Mesenchymal stem cell (in vitro differentiated cells and primary cell): ENCODE data around the gene NMNAT3.

Experiments
- DNase-seq: peaks from one replicate; pipeline ENCODE4 v3.0.0-alpha.2; 2013
- H2AFZ ChIP-seq: one replicate; pipeline ENCODE4 v1.6.1; 2013; ENCODE audit warnings: low read depth, mild to moderate bottlenecking, control low read depth, inconsistent platforms, low read length, moderate library complexity
- H2AK5ac ChIP-seq: 2 replicates; pipeline ENCODE4 v1.6.1; 2013; ENCODE audit warnings: low read length, moderate library complexity, mild to moderate bottlenecking, inconsistent platforms; ENCODE audit not compliant: severe bottlenecking
- H2BK120ac ChIP-seq: one replicate; pipeline ENCODE4 v1.6.1; 2013; ENCODE audit warnings: low read depth, mild to moderate bottlenecking, inconsistent platforms, low read length, moderate library complexity
- H2BK12ac ChIP-seq, 2 experiments: one replicate each; pipeline ENCODE4 v1.6.1; 2013; ENCODE audit warnings: inconsistent platforms in 2 of 2, low read length in 2 of 2, mild to moderate bottlenecking in 2 of 2, moderate library complexity in 2 of 2, control low read depth in 1 of 2
- H2BK15ac ChIP-seq: one replicate; pipeline ENCODE4 v1.6.1; 2013; ENCODE audit warnings: mild to moderate bottlenecking, low read depth, inconsistent platforms; ENCODE audit not compliant: poor library complexity, severe bottlenecking
- H2BK5ac ChIP-seq: 2 replicates; pipeline ENCODE4 v1.6.1; 2013; ENCODE audit warnings: low read depth, mild to moderate bottlenecking, low read length, control low read depth, inconsistent platforms; ENCODE audit not compliant: poor library complexity, severe bottlenecking
- H3K14ac ChIP-seq, 2 experiments: one replicate each; pipeline ENCODE4 v1.6.1; 2013; ENCODE audit warnings: inconsistent platforms in 2 of 2, low read length in 2 of 2, control low read depth in 1 of 2, mild to moderate bottlenecking in 1 of 2, moderate library complexity in 1 of 2
- H3K18ac ChIP-seq, 2 experiments: one replicate each; pipeline ENCODE4 v1.6.1; 2013; ENCODE audit warnings: inconsistent platforms in 2 of 2, low read length in 2 of 2, control low read depth in 1 of 2, low read depth in 1 of 2, mild to moderate bottlenecking in 1 of 2
- H3K23ac ChIP-seq, 2 experiments: one replicate each; pipeline ENCODE4 v1.6.1; 2013; ENCODE audit warnings: inconsistent platforms in 2 of 2, low read length in 2 of 2, mild to moderate bottlenecking in 2 of 2, moderate library complexity in 2 of 2, control low read depth in 1 of 2
- H3K27ac ChIP-seq: 2 replicates; pipeline ENCODE4 v1.5.1; 2013; ENCODE audit warnings: mild to moderate bottlenecking, moderate library complexity, low read length, control low read depth, inconsistent platforms; ENCODE audit not compliant: poor library complexity, severe bottlenecking
- H3K27me3 ChIP-seq, 2 experiments: 2 replicates each; pipeline versions ENCODE4 v1.6.1 to v1.7.0; 2013; ENCODE audit warnings: low read length in 2 of 2, mild to moderate bottlenecking in 2 of 2, moderate library complexity in 2 of 2, control low read depth in 1 of 2, inconsistent platforms in 1 of 2; ENCODE audit not compliant: control insufficient read depth in 1 of 2, insufficient read depth in 1 of 2
- H3K36me3 ChIP-seq, 2 experiments: 2 replicates each; pipeline versions ENCODE4 v1.6.1 to v1.7.0; 2013; ENCODE audit warnings: low read length in 2 of 2, control low read depth in 1 of 2, inconsistent platforms in 1 of 2, low read depth in 1 of 2, mild to moderate bottlenecking in 1 of 2; ENCODE audit not compliant: insufficient read depth in 2 of 2, control insufficient read depth in 1 of 2
- H3K4ac ChIP-seq, 2 experiments: one replicate each; pipeline ENCODE4 v1.6.1; 2013; ENCODE audit warnings: inconsistent platforms in 2 of 2, low read length in 2 of 2, mild to moderate bottlenecking in 2 of 2, moderate library complexity in 2 of 2, control low read depth in 1 of 2, low read depth in 1 of 2
- H3K4me1 ChIP-seq: 2 replicates; pipeline ENCODE4 v1.6.1; 2013; ENCODE audit warnings: low read depth, low read length, control low read depth; ENCODE audit not compliant: control insufficient read depth, insufficient read depth
- H3K4me2 ChIP-seq: 2 replicates; pipeline ENCODE4 v1.6.1; 2013; ENCODE audit warnings: low read length, mild to moderate bottlenecking, inconsistent platforms; ENCODE audit not compliant: poor library complexity, severe bottlenecking
- H3K4me3 ChIP-seq, 2 experiments: 2 replicates each; pipeline versions ENCODE4 v1.5.1 to v1.7.0; 2013; ENCODE audit warnings: low read length in 2 of 2, mild to moderate bottlenecking in 2 of 2, control low read depth in 1 of 2, low read depth in 1 of 2; ENCODE audit not compliant: insufficient read depth in 1 of 2
- H3K79me1 ChIP-seq: replicated peaks from 2 replicates; pipeline ENCODE4 v1.6.1; 2013; ENCODE audit warnings: mild to moderate bottlenecking, control low read depth, low read length, inconsistent platforms; ENCODE audit not compliant: poor library complexity, severe bottlenecking
- H3K9ac ChIP-seq: 2 replicates; pipeline ENCODE4 v1.7.0; 2013; ENCODE audit warnings: mild to moderate bottlenecking, low read length, moderate library complexity
- H3K9me3 ChIP-seq: 2 replicates; pipeline ENCODE4 v1.7.0; 2013; ENCODE audit warnings: mild to moderate bottlenecking, low read length; ENCODE audit not compliant: control insufficient read depth
- H4K8ac ChIP-seq: one replicate; pipeline ENCODE4 v1.6.1; 2013; ENCODE audit warnings: inconsistent platforms, mild to moderate bottlenecking, low read length, moderate library complexity
- H4K91ac ChIP-seq: one replicate; pipeline ENCODE4 v1.6.1; 2013; ENCODE audit warnings: mild to moderate bottlenecking, low read length, inconsistent platforms
- WGBS: methylation state at CpG from one replicate; pipeline ENCODE4 v1.1.7; 2013; ENCODE audit warnings: mixed read lengths; 5-methylcytosine and 5-hydroxymethylcytosine counted together

Gene NMNAT3

GRCh38 chr3:139577346-139577745, 100.4 kb downstream of the NMNAT3 start:
- Histone ChIP-seq H3K4me3 (no peak overlapping the region), H3K4me2 (no peak overlapping the region), H3K23ac (no peak overlapping the region), H3K14ac (no peak overlapping the region), H3K27ac (no peak overlapping the region), H2BK120ac (no peak overlapping the region), H3K9me3 (no peaks in the 10 kb centered on the region), H3K4ac (no peak overlapping the region), H3K27me3 (peaks cover 0 to 4% of the 10 kb centered on the region in 2 experiments), H2AK5ac (no peak overlapping the region), H3K36me3 (no peaks in the 10 kb centered on the region), H4K91ac (no peak overlapping the region), H2AFZ (no peak overlapping the region), H3K4me1 (no peaks in the 10 kb centered on the region), H2BK12ac (no peak overlapping the region), H2BK5ac (no peak overlapping the region), H4K8ac (no peak overlapping the region), H3K79me1 (no peaks in the 10 kb centered on the region), H3K9ac (no peak overlapping the region), H2BK15ac (no peak overlapping the region), H3K18ac (no peak overlapping the region)
- DNase-seq, result no peak
- no CpG with 5 or more reads among the region's 2 CpGs for WGBS

- Histone ChIP-seq H4K91ac (no peak overlapping the region), H3K27me3 (peaks cover 0 to 4% of the 10 kb centered on the region in 2 experiments), H3K4me2 (no peak overlapping the region), H2AK5ac (no peak overlapping the region), H2BK12ac (no peak overlapping the region), H4K8ac (no peak overlapping the region), H2BK120ac (no peak overlapping the region), H3K4me3 (no peak overlapping the region), H3K27ac (no peak overlapping the region), H3K23ac (no peak overlapping the region), H3K79me1 (no peaks in the 10 kb centered on the region), H3K18ac (no peak overlapping the region), H3K9me3 (no peaks in the 10 kb centered on the region), H3K36me3 (no peaks in the 10 kb centered on the region), H2BK15ac (no peak overlapping the region), H2BK5ac (no peak overlapping the region), H2AFZ (no peak overlapping the region), H3K4ac (no peak overlapping the region), H3K14ac (no peak overlapping the region), H3K4me1 (no peaks in the 10 kb centered on the region), H3K9ac (no peak overlapping the region)
- DNase-seq, result no peak
- WGBS, result 35% methylated on average over 1 of the region's 1 CpG
Measured at GRCh38 chr3:139574026-139574947, 103.5 kb downstream of the NMNAT3 start.

- Histone ChIP-seq H3K14ac (no peak overlapping the region), H2AK5ac (no peak overlapping the region), H4K91ac (no peak overlapping the region), H2BK15ac (no peak overlapping the region), H3K4me3 (no peak overlapping the region), H2BK120ac (no peak overlapping the region), H3K18ac (no peak overlapping the region), H2BK12ac (no peak overlapping the region), H3K4ac (no peak overlapping the region), H3K9ac (no peak overlapping the region), H3K36me3 (no peaks in the 10 kb centered on the region), H4K8ac (no peak overlapping the region), H2AFZ (no peak overlapping the region), H3K4me2 (no peak overlapping the region), H2BK5ac (no peak overlapping the region), H3K4me1 (no peaks in the 10 kb centered on the region), H3K27ac (no peak overlapping the region), H3K27me3 (peaks cover 0 to 4% of the 10 kb centered on the region in 2 experiments), H3K9me3 (no peaks in the 10 kb centered on the region), H3K79me1 (no peaks in the 10 kb centered on the region), H3K23ac (no peak overlapping the region)
- 81% methylated on average over 5 of the region's 6 CpGs for WGBS
- no peak for DNase-seq
Measured at GRCh38 chr3:139572847-139573672, 104.7 kb downstream of the NMNAT3 start.

GRCh38 chr3:139571711-139572110, 106.1 kb downstream of the NMNAT3 start:
- H3K14ac ChIP-seq, result no peak overlapping the region
- no peak overlapping the region for H2BK120ac ChIP-seq
- H2BK5ac ChIP-seq, result no peak overlapping the region
- no peaks in the 10 kb centered on the region for H3K9me3 ChIP-seq
- H4K8ac ChIP-seq, result no peak overlapping the region
- no peak for DNase-seq
- H3K27ac ChIP-seq, result no peak overlapping the region
- H3K79me1 ChIP-seq, result no peaks in the 10 kb centered on the region
- H3K18ac ChIP-seq, result no peak overlapping the region
- peaks cover 0 to 4% of the 10 kb centered on the region in 2 experiments for H3K27me3 ChIP-seq
- no peak overlapping the region for H3K9ac ChIP-seq
- no peak overlapping the region for H3K4me2 ChIP-seq
- H3K23ac ChIP-seq, result no peak overlapping the region
- H2AFZ ChIP-seq, result no peak overlapping the region
- H3K4me3 ChIP-seq, result no peak overlapping the region
- no peaks in the 10 kb centered on the region for H3K4me1 ChIP-seq
- H3K36me3 ChIP-seq, result no peaks in the 10 kb centered on the region
- WGBS, result 100% methylated on average over 1 of the region's 1 CpG
- H2BK15ac ChIP-seq, result no peak overlapping the region
- no peak overlapping the region for H4K91ac ChIP-seq
- no peak overlapping the region for H3K4ac ChIP-seq
- H2AK5ac ChIP-seq, result no peak overlapping the region
- H2BK12ac ChIP-seq, result no peak overlapping the region
